Ectodermal cell (in vitro differentiated cells): ENCODE measurements around the gene ELP2.
"Not testable (repeated sequence)": the region's sequence is repeated elsewhere in the genome, so short reads cannot be mapped to it uniquely, and the experiment has no call there.

Experiments used
- H3K27ac ChIP-seq: 2 replicates; pipeline ENCODE4 v1.7.0; 2013; ENCODE audit warnings: mild to moderate bottlenecking, low read depth, low read length; ENCODE audit not compliant: insufficient read depth, poor library complexity, severe bottlenecking
- H3K27me3 ChIP-seq: 2 replicates; pipeline ENCODE4 v1.7.0; 2013; ENCODE audit warnings: mild to moderate bottlenecking, low read length; ENCODE audit not compliant: insufficient read depth, control insufficient read depth, poor library complexity, severe bottlenecking
- H3K36me3 ChIP-seq: one replicate; pipeline ENCODE4 v1.7.0; 2013; ENCODE audit warnings: low read length; ENCODE audit not compliant: control insufficient read depth, insufficient read depth
- H3K4me1 ChIP-seq: one replicate; pipeline ENCODE4 v1.7.0; 2013; ENCODE audit warnings: low read length; ENCODE audit not compliant: control insufficient read depth, insufficient read depth
- H3K4me3 ChIP-seq: 2 replicates; pipeline ENCODE4 v1.7.0; 2013; ENCODE audit warnings: low read depth, low read length, control low read depth; ENCODE audit not compliant: insufficient read depth
- H3K9me3 ChIP-seq: 2 replicates; pipeline ENCODE4 v1.7.0; 2013; ENCODE audit warnings: mild to moderate bottlenecking, low read length, moderate library complexity; ENCODE audit not compliant: control insufficient read depth
- WGBS, 2 experiments: methylation state at CpG; one replicate each; pipeline ENCODE4 v1.1.7; 2013; ENCODE audit warnings: missing lambda C conversion rate in 2 of 2; 5-methylcytosine and 5-hydroxymethylcytosine counted together

The ELP2 gene

GRCh38 chr18:36116771-36117170 is 12.9 kb upstream of the ELP2 start:
- H3K27ac ChIP-seq, H3K27me3 ChIP-seq, H3K9me3 ChIP-seq, H3K4me3 ChIP-seq, H3K4me1 ChIP-seq: not testable (repeated sequence)
- peaks cover 57% of the 10 kb centered on the region for H3K36me3 ChIP-seq
- WGBS, 2 experiments = 92 to 95% methylated on average over 11 of the region's 11 CpGs

- Histone ChIP-seq H3K27me3 (no peaks in the 10 kb centered on the region), H3K9me3 (no peaks in the 10 kb centered on the region), H3K36me3 (peaks cover 38% of the 10 kb centered on the region), H3K27ac (no peak overlapping the region), H3K4me1 (no peaks in the 10 kb centered on the region), H3K4me3 (no peak overlapping the region)
- 90 to 91% methylated on average over 1 to 3 of the region's 3 CpGs for WGBS, 2 experiments
Observed at GRCh38 chr18:36120297-36120696, 9.4 kb upstream of the ELP2 start.

- H3K9me3 ChIP-seq = no peaks in the 10 kb centered on the region
- H3K4me3 ChIP-seq = no peak overlapping the region
- peaks cover 24% of the 10 kb centered on the region for H3K36me3 ChIP-seq
- no peaks in the 10 kb centered on the region for H3K27me3 ChIP-seq
- no peak overlapping the region for H3K27ac ChIP-seq
- peaks cover 6% of the 10 kb centered on the region for H3K4me1 ChIP-seq
- 97 to 99% methylated on average over 4 of the region's 4 CpGs for WGBS, 2 experiments
Observed at GRCh38 chr18:36124841-36125240, 4.9 kb upstream of the ELP2 start.

- no peaks in the 10 kb centered on the region for H3K9me3 ChIP-seq
- H3K4me3 ChIP-seq = no peak overlapping the region
- WGBS, 2 experiments = 97 to 98% methylated on average over 8 of the region's 8 CpGs
- peaks cover 6% of the 10 kb centered on the region for H3K4me1 ChIP-seq
- H3K27ac ChIP-seq = no peak overlapping the region
- H3K27me3 ChIP-seq = no peaks in the 10 kb centered on the region
- H3K36me3 ChIP-seq = peaks cover 11% of the 10 kb centered on the region
Observed at GRCh38 chr18:36126668-36127067, 3.0 kb upstream of the ELP2 start.

GRCh38 chr18:36127836-36128529 is 1.7 kb upstream of the ELP2 start:
- 42 to 43% methylated on average over 13 to 15 of the region's 15 CpGs for WGBS, 2 experiments
- H3K27ac ChIP-seq = no peak overlapping the region
- H3K27me3 ChIP-seq = no peaks in the 10 kb centered on the region

GRCh38 chr18:36128530-36128870 is 1.2 kb upstream of the ELP2 start:
- Histone ChIP-seq H3K4me3 (peak overlapping the region; percentile 72), H3K9me3 (no peaks in the 10 kb centered on the region), H3K27me3 (no peaks in the 10 kb centered on the region), H3K36me3 (peaks cover 10% of the 10 kb centered on the region), H3K4me1 (peaks cover 6% of the 10 kb centered on the region), H3K27ac (no peak overlapping the region)
- 0 to 1% methylated on average over 12 of the region's 12 CpGs for WGBS, 2 experiments

More at GRCh38 chr18:36127836-36128529, 1.7 kb upstream of the ELP2 start:
- peaks cover 10% of the 10 kb centered on the region for H3K36me3 ChIP-seq
- peaks cover 6% of the 10 kb centered on the region for H3K4me1 ChIP-seq
- peak overlapping the region; percentile 72 for H3K4me3 ChIP-seq
- no peaks in the 10 kb centered on the region for H3K9me3 ChIP-seq

- Histone ChIP-seq H3K27ac (peak overlapping the region; percentile 98), H3K4me1 (peaks cover 6% of the 10 kb centered on the region), H3K27me3 (no peaks in the 10 kb centered on the region), H3K36me3 (peaks cover 10% of the 10 kb centered on the region), H3K4me3 (peak overlapping the region; percentile 72), H3K9me3 (no peaks in the 10 kb centered on the region)
- 0% methylated on average over 37 of the region's 37 CpGs for WGBS, 2 experiments
Observed at GRCh38 chr18:36128907-36129299, 796 bp upstream of the ELP2 start.

- Histone ChIP-seq H3K27ac (no peak overlapping the region), H3K4me3 (peak overlapping the region; percentile 72), H3K9me3 (no peaks in the 10 kb centered on the region), H3K4me1 (peaks cover 6% of the 10 kb centered on the region), H3K36me3 (peaks cover 8% of the 10 kb centered on the region), H3K27me3 (no peaks in the 10 kb centered on the region)
- WGBS, 2 experiments = 4 to 6% methylated on average over 29 to 30 of the region's 30 CpGs
Observed at GRCh38 chr18:36130039-36130831, 536 bp downstream of the ELP2 start.

- H3K27me3 ChIP-seq = no peaks in the 10 kb centered on the region
- whole genome bisulfite sequencing, 2 experiments = 92 to 93% methylated on average over 24 to 26 of the region's 26 CpGs
- peak overlapping the region; percentile 72 for H3K4me3 ChIP-seq
- H3K9me3 ChIP-seq = no peaks in the 10 kb centered on the region
- H3K27ac ChIP-seq = no peak overlapping the region
- peaks cover 7% of the 10 kb centered on the region for H3K36me3 ChIP-seq
- H3K4me1 ChIP-seq = peaks cover 6% of the 10 kb centered on the region
Observed at GRCh38 chr18:36130883-36131653, 1.4 kb downstream of the ELP2 start.
